Mononuclear cell (primary cell): Measurements from ENCODE around the gene TIMM10. TPM values are rescaled to one million over a fixed set of nuclear protein-coding genes. Genes with fewer than 3 reads are reported as not detected.

Source experiments
- H3K27me3 ChIP-seq: 2 replicates; pipeline ENCODE4 v1.6.0; 2011; ENCODE audit warnings: low read length, control low read depth; ENCODE audit not compliant: insufficient read depth
- H3K4me1 ChIP-seq: 2 replicates; pipeline ENCODE4 v1.5.1; 2011; ENCODE audit warnings: mild to moderate bottlenecking, low read length, control low read depth; ENCODE audit not compliant: insufficient read depth
- H3K4me3 ChIP-seq: 2 replicates; pipeline ENCODE4 v1.5.1; 2011; ENCODE audit warnings: mild to moderate bottlenecking, low read length, moderate library complexity
- H3K9me3 ChIP-seq: 2 replicates; pipeline ENCODE4 v1.5.1; 2011; ENCODE audit warnings: low read depth, mild to moderate bottlenecking, control low read depth, low read length
- total RNA-seq: library from RNA; depleted of rRNA; stranded (reverse); fragments of >200 nt; gene quantifications from one replicate; pipeline ENCODE4 v1.2.3, GENCODE V29; 2012

Gene TIMM10
- total RNA-seq, 1 donor: 4.8 TPM

GRCh38 chr11:57487021-57487778, 43.4 kb downstream of the TIMM10 start:
- Histone ChIP-seq H3K27me3 (no peaks in the 10 kb centered on the region), H3K4me3 (no peak overlapping the region), H3K9me3 (no peaks in the 10 kb centered on the region), H3K4me1 (peaks cover 39% of the 10 kb centered on the region)

DNA sequence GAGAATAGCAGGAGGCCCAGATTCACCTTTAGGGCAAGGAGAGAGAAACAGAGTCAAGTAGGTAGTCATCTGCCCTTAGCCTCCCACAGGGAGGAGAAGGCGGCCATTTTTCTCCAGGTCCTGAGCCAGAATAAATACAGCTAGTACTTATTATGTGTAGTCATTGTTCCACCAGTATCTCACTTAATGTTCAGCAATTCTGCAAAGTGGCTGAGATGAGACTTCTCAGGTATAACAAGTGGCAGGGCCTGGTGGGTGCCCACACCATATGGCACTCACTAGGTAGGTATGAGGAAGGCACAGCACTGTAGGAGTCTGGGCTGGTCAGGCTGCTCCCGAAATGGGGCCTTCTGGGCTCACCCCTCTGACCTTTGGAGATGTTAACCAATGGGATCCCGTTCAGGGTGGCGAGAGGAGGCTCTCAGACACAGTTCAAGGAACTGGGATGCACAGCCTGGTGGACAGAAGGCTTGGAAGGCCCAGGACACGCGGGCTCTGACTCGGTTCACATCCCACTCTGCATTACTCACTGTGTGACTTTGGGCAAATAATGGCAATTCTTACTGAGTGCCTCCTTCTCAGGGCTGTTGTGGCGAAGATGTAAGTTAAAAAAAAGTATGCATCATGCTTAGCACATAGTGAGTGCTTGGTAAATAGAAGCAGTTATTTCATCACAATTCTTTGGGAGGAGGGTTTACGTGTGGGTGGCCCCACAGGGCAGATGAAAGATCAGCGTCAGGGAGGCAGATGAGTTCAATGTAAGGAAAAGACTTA, 45.1 kb downstream of the TIMM10 start:
- no peaks in the 10 kb centered on the region for H3K27me3 ChIP-seq
- no peak overlapping the region for H3K4me3 ChIP-seq
- H3K9me3 ChIP-seq: no peaks in the 10 kb centered on the region
- peaks cover 46% of the 10 kb centered on the region for H3K4me1 ChIP-seq

- peaks cover 46% of the 10 kb centered on the region for H3K4me1 ChIP-seq
- H3K9me3 ChIP-seq: no peaks in the 10 kb centered on the region
- no peaks in the 10 kb centered on the region for H3K27me3 ChIP-seq
- H3K4me3 ChIP-seq: no peak overlapping the region
Measured at GRCh38 chr11:57484141-57484710, 46.3 kb downstream of the TIMM10 start.

DNA sequence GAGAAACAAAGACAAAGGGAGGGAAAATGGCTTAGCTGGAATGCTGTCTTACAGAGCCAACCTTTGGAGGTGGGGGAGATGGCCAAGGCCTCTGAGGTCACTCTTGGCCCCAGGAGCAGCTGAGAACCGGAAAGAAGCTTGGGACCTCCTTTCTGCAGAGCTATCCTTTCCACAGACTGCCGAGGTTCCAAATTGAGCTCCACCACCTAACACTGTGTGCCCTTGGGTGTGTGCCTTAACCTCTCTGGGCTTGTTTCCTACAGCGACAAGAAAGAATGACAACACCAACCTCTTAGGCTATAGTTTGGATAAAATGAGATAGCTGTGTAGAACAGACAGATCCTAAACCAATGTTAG, 47.0 kb downstream of the TIMM10 start:
- Histone ChIP-seq H3K4me3 (no peak overlapping the region), H3K9me3 (no peaks in the 10 kb centered on the region)

GRCh38 chr11:57482782-57483561, 47.6 kb downstream of the TIMM10 start:
- Histone ChIP-seq H3K27me3 (no peaks in the 10 kb centered on the region), H3K9me3 (no peaks in the 10 kb centered on the region), H3K4me3 (no peak overlapping the region), H3K4me1 (peaks cover 46% of the 10 kb centered on the region)

More for the DNA sequence above, 47.0 kb downstream of the TIMM10 start:
- Histone ChIP-seq H3K4me1 (peaks cover 46% of the 10 kb centered on the region), H3K27me3 (no peaks in the 10 kb centered on the region)

GRCh38 chr11:57481915-57482781, 48.4 kb downstream of the TIMM10 start:
- no peak overlapping the region for H3K4me3 ChIP-seq

GRCh38 chr11:57481315-57481714, 49.2 kb downstream of the TIMM10 start:
- H3K27me3 ChIP-seq: no peaks in the 10 kb centered on the region
- no peaks in the 10 kb centered on the region for H3K9me3 ChIP-seq
- H3K4me1 ChIP-seq: peaks cover 55% of the 10 kb centered on the region
- no peak overlapping the region for H3K4me3 ChIP-seq

More at GRCh38 chr11:57481915-57482781, 48.4 kb downstream of the TIMM10 start:
- no peaks in the 10 kb centered on the region for H3K27me3 ChIP-seq
- H3K4me1 ChIP-seq: peaks cover 47% of the 10 kb centered on the region
- H3K9me3 ChIP-seq: no peaks in the 10 kb centered on the region

DNA sequence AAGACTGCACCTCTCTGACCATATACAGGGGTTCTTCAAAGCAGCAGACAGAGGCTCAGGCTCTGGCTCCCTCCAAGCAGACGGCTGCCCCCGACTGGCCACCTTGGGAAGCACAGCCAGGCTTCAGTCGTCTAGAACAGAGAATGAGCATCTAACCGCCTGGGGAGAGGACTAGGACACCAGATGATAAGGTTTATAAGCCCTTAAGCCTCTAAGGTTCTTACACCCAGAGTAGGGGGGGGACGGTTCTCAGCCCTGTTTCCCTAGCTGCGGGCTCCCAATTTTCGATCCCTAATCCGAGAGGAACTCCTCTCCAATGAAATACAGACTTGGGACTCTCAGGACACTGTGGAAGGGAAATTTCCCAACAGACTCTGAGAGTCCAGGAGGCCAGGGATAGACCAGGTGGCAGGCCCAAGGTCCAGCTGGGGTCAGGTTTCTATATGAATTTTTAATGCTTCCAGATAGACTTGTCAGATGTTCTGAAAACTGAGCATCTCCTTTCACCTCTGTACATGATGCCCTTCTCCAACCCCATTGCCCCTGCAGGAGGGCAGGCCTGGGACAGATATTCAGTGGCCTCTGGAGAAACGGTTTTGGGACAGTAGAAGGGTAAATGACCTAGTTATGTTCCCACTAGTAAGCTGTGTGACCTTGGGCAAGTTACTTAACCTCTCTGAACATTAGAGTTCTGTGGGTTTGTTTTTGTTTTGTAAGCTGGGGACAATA, 50.0 kb downstream of the TIMM10 start:
- H3K4me1 ChIP-seq: peaks cover 56% of the 10 kb centered on the region
- no peaks in the 10 kb centered on the region for H3K27me3 ChIP-seq
- H3K9me3 ChIP-seq: no peaks in the 10 kb centered on the region
- H3K4me3 ChIP-seq: no peak overlapping the region

DNA sequence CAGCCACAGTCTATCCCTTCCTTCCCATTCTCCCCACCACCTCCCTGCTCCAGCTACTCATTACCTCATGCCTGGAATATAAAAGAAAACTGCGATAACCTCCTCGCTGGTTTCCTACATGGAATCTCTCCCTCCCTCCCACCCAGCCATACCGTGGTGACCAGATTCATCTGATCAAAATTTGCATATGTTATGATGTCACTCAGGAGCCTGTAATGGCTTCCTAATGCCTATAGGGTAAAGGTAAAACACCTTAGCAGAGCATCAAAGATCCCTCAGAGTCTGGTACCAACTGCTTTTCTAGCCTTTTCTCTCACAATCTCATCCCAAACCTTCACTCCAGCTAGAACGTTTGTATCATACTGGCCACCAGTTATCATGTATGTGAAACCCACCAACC, 50.6 kb downstream of the TIMM10 start:
- Histone ChIP-seq H3K4me3 (no peak overlapping the region), H3K4me1 (peaks cover 56% of the 10 kb centered on the region), H3K27me3 (no peaks in the 10 kb centered on the region), H3K9me3 (no peaks in the 10 kb centered on the region)

GRCh38 chr11:57479021-57479663, 51.4 kb downstream of the TIMM10 start:
- Histone ChIP-seq H3K9me3 (no peaks in the 10 kb centered on the region), H3K4me3 (no peak overlapping the region), H3K4me1 (peaks cover 56% of the 10 kb centered on the region), H3K27me3 (no peaks in the 10 kb centered on the region)
